SK-N-SH (cell line): ENCODE results near the gene JAML. TPM values are rescaled to one million over a fixed set of nuclear protein-coding genes. Genes with fewer than 3 reads are reported as not detected.

Experiments used
- CTCF ChIA-PET: fragments of 300-600, 350-600 bp; formaldehyde crosslinking; extraction: SDS; loops from one replicate; lab custom pipeline; 2021; lab: Yijun Ruan, JAX
- POLR2A ChIA-PET: fragments of 350-600 bp; sonication (Branson Sonifier 250); formaldehyde crosslinking; extraction: SDS; loops from one replicate; lab custom pipeline; 2020; ENCODE audit warnings: antibody characterized with exemption, inconsistent platforms; lab: Yijun Ruan, JAX
- DNase-seq: peaks from one replicate; pipeline ENCODE4 v3.0.0; 2012
- H2AFZ ChIP-seq: fragments of 200-600 bp; sonication (generic); 2 replicates; pipeline ENCODE4 v1.8.1; 2016; ENCODE audit warnings: antibody characterized with exemption, mild to moderate bottlenecking, low read depth
- H3F3A ChIP-seq: fragments of 200-600 bp; sonication (generic); replicated peaks from 2 replicates; pipeline ENCODE3; 2016; ENCODE audit warnings: antibody characterized with exemption, mild to moderate bottlenecking; ENCODE audit not compliant: insufficient read depth
- H3K27ac ChIP-seq, 2 experiments: fragments of 200-500 bp in 1 of 2; fragments of 200-600 bp in 1 of 2; sonication (Bioruptor generic) in 1 of 2; sonication (generic), shearing (Covaris generic) in 1 of 2; 2 replicates each; pipeline versions ENCODE4 v1.5.1 to v1.6.1; 2014 to 2016; ENCODE audit warnings: low read depth in 2 of 2, inconsistent platforms in 1 of 2, low read length in 1 of 2, mild to moderate bottlenecking in 1 of 2, mixed read lengths in 1 of 2
- H3K27me3 ChIP-seq: fragments of 200-600 bp; sonication (generic), shearing (Covaris generic); 2 replicates; pipeline ENCODE4 v1.6.1; 2016; ENCODE audit warnings: mixed run types; ENCODE audit not compliant: insufficient read depth
- H3K36me3 ChIP-seq, 2 experiments: fragments of 200-500 bp in 1 of 2; fragments of 200-600 bp in 1 of 2; sonication (Bioruptor generic) in 1 of 2; sonication (generic) in 1 of 2; replicated peaks in 1 of 2; 2 replicates each; pipeline versions ENCODE3 to v1.5.1; 2014 to 2016; ENCODE audit warnings: low read length in 1 of 2, mild to moderate bottlenecking in 1 of 2; ENCODE audit not compliant: insufficient read depth in 2 of 2, control insufficient read depth in 1 of 2
- H3K4me1 ChIP-seq, 2 experiments: fragments of 200-500 bp in 1 of 2; fragments of 200-600 bp in 1 of 2; sonication (Bioruptor generic) in 1 of 2; sonication (generic), shearing (Covaris generic) in 1 of 2; 2 replicates each; pipeline versions ENCODE4 v1.5.1 to v1.6.1; 2014 to 2016; ENCODE audit warnings: low read depth in 1 of 2, low read length in 1 of 2, mixed run types in 1 of 2; ENCODE audit not compliant: insufficient read depth in 2 of 2, control insufficient read depth in 1 of 2
- H3K4me2 ChIP-seq: fragments of 200-600 bp; sonication (generic), shearing (Covaris generic); 2 replicates; pipeline ENCODE4 v1.6.1; 2017; ENCODE audit warnings: mixed run types
- H3K4me3 ChIP-seq, 2 experiments: fragments of 200-500 bp in 1 of 2; fragments of 200-600 bp in 1 of 2; sonication (Bioruptor generic) in 1 of 2; sonication (generic), shearing (Covaris generic) in 1 of 2; 2 replicates each; pipeline versions ENCODE4 v1.5.1 to v1.8.1; 2014 to 2016; ENCODE audit warnings: low read depth in 2 of 2, inconsistent platforms in 1 of 2, low read length in 1 of 2, mild to moderate bottlenecking in 1 of 2, mixed read lengths in 1 of 2, moderate library complexity in 1 of 2
- H3K79me2 ChIP-seq: fragments of 200-600 bp; sonication (generic); 2 replicates; pipeline ENCODE4 v1.8.1; 2017; ENCODE audit warnings: mild to moderate bottlenecking; ENCODE audit not compliant: insufficient read depth
- H3K9ac ChIP-seq: fragments of 200-600 bp; sonication (generic); 2 replicates; pipeline ENCODE4 v1.6.1; 2017; ENCODE audit warnings: mixed run types
- H3K9me2 ChIP-seq: fragments of 200-600 bp; sonication (generic); 2 replicates; pipeline ENCODE4 v1.6.1; 2017; ENCODE audit warnings: mixed run types
- H3K9me3 ChIP-seq: fragments of 200-600 bp; sonication (generic); 2 replicates; pipeline ENCODE4 v1.6.1; 2017; ENCODE audit warnings: mixed run types, mild to moderate bottlenecking, moderate library complexity
- H4K20me1 ChIP-seq: fragments of 200-600 bp; sonication (generic); 2 replicates; pipeline ENCODE4 v1.6.1; 2017; ENCODE audit warnings: mild to moderate bottlenecking, mixed run types; ENCODE audit not compliant: insufficient read depth
- CHD2 ChIP-seq: fragments of 150-350 bp; IDR thresholded peaks from 2 replicates; pipeline ENCODE4 v1.6.1; 2018; ENCODE audit warnings: low read length; ENCODE audit not compliant: partially characterized antibody
- CTCF ChIP-seq: fragments of 200-600 bp; sonication (generic); IDR thresholded peaks from 2 replicates; pipeline ENCODE4 v1.6.1; 2017; ENCODE audit warnings: antibody characterized with exemption, mild to moderate bottlenecking, moderate library complexity
- ELF1 ChIP-seq: IDR thresholded peaks from 2 replicates; pipeline ENCODE4 v1.4.0; 2012
- EZH2phosphoT487 ChIP-seq: fragments of 200-600 bp; sonication (generic); IDR thresholded peaks from 2 replicates; pipeline ENCODE4 v1.6.1; 2017; ENCODE audit warnings: low read depth, mixed run types, mild to moderate bottlenecking, antibody characterized with exemption, moderate library complexity, borderline replicate concordance
- GATA2 ChIP-seq: sonication (generic); formaldehyde crosslinking; IDR thresholded peaks from 2 replicates; pipeline ENCODE4 v1.5.0; 2020; ENCODE audit warnings: mild to moderate bottlenecking, missing genetic modification reagents
- JUND ChIP-seq: IDR thresholded peaks from 2 replicates; pipeline ENCODE4 v1.4.0; 2012
- MAX ChIP-seq: IDR thresholded peaks from 2 replicates; pipeline ENCODE4 v1.4.0; 2012; ENCODE audit warnings: low read depth
- NFIC ChIP-seq: IDR thresholded peaks from 2 replicates; pipeline ENCODE4 v1.4.0; 2012; ENCODE audit warnings: borderline replicate concordance
- REST ChIP-seq: IDR thresholded peaks from 2 replicates; pipeline ENCODE4 v1.6.1; 2012; ENCODE audit warnings: mild to moderate bottlenecking, low read depth, low read length, moderate library complexity
- RFX5 ChIP-seq: IDR thresholded peaks from 2 replicates; pipeline ENCODE4 v1.6.1; 2012; ENCODE audit warnings: mild to moderate bottlenecking, improper control_type of control experiment, low read length
- SIN3A ChIP-seq: IDR thresholded peaks from 2 replicates; pipeline ENCODE4 v1.6.1; 2012; ENCODE audit warnings: low read depth, mild to moderate bottlenecking, low read length, moderate library complexity, borderline replicate concordance
- TAF1 ChIP-seq: IDR thresholded peaks from 2 replicates; pipeline ENCODE4 v1.6.1; 2012; ENCODE audit warnings: low read depth, mild to moderate bottlenecking, low read length, moderate library complexity, borderline replicate concordance
- TEAD4 ChIP-seq: IDR thresholded peaks from 2 replicates; pipeline ENCODE4 v1.4.0; 2012; ENCODE audit warnings: mild to moderate bottlenecking, borderline replicate concordance; ENCODE audit not compliant: insufficient read depth
- USF1 ChIP-seq: IDR thresholded peaks from 2 replicates; pipeline ENCODE4 v1.4.0; 2012; ENCODE audit warnings: low read depth, borderline replicate concordance
- WGBS: methylation state at CpG from one replicate; pipeline ENCODE4 v1.1.6; 2017; ENCODE audit warnings: low lambda C conversion rate; 5-methylcytosine and 5-hydroxymethylcytosine counted together
- polyA plus RNA-seq, 3 experiments: library from polyadenylated mRNA; depleted of rRNA; stranded (reverse); fragments of >200 nt; gene quantifications; 2 replicates each; pipeline ENCODE4 v1.2.3, GENCODE V29; 2012

The JAML gene
- polyA plus RNA-seq, 1 of the 3 experiments (the other 2 are of a cell fraction): not detected

- CTCF ChIA-PET: interaction anchor here (1.1 kb wide), 1 partner anchor 94 kb away, joined by 3 read pairs; no protein-coding TSS in a partner anchor
- Histone ChIP-seq H3K9me2 (no peaks in the 10 kb centered on the region), H3K4me3 (no peak overlapping the region), H3K36me3 (no peaks in the 10 kb centered on the region), H3K9ac (no peak overlapping the region), H3K27me3 (peaks cover 28% of the 10 kb centered on the region; the same call in 1 of the 2 replicates), H3K9me3 (no peaks in the 10 kb centered on the region), H4K20me1 (no peaks in the 10 kb centered on the region), H3F3A (no peaks in the 10 kb centered on the region), H2AFZ (no peak overlapping the region), H3K27ac (no peak overlapping the region), H3K79me2 (no peaks in the 10 kb centered on the region), H3K4me1 (no peaks in the 10 kb centered on the region), H3K4me2 (no peak overlapping the region)
- DNase-seq: no peak
- WGBS: 0% methylated on average over 1 of the region's 1 CpG
- no peak for TF ChIP-seq REST
- TF ChIP-seq USF1: no peak
- TF ChIP-seq CHD2: no peak
- TF ChIP-seq CTCF: no peak
- TF ChIP-seq TEAD4: no peak
- no peak for TF ChIP-seq ELF1
- TF ChIP-seq MAX: no peak
- no peak for TF ChIP-seq RFX5
- no peak for TF ChIP-seq JUND
- TF ChIP-seq GATA2 (CRISPR knock-in tag): no peak
- no peak for TF ChIP-seq TAF1
- no peak for TF ChIP-seq NFIC
- TF ChIP-seq SIN3A: no peak
- TF ChIP-seq EZH2phosphoT487: no peak
- POLR2A ChIA-PET: no interaction called here
These were observed 41.1 kb upstream of the JAML start for GRCh38 chr11:118265954-118266353.
